GM18507 (cell line): Measurements from ENCODE around the gene MS4A1.
"Not testable (repeated sequence)": the region's sequence is repeated elsewhere in the genome, so short reads cannot be mapped to it uniquely, and the experiment has no call there.

Source experiments
- DNase-seq: peaks from one replicate; pipeline ENCODE4 v3.0.0; 2011; ENCODE audit warnings: low read depth; ENCODE audit not compliant: insufficient read length; ENCODE audit errors: extremely low spot score
- FAIRE-seq: peaks from 2 replicates; lab custom pipeline; 2011; peaks lifted over from hg19 to GRCh38; lab: Jason Lieb, UNC

Gene MS4A1

DNA sequence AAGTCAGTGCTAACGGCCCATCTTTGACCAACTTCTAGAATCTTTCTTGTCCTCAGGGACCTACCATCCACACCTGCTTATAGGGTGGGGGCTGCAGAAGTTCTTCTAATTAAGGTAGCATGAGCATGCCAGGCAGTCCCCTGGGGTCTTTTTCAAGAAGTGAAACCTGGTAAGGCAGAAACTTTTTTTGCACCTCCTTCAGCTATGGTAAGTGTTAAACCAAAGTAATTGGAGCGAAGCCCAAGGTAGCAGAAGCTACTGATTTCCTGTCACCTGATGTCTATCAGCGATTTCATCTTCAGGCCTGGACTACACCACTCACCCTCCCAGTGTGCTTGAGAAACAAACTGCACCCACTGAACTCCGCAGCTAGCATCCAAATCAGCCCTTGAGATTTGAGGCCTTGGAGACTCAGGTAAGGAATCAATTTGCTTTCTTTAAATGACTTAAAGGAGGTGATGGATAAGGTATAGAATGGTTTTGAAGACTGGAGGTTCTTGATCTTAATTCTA lies at the start of gene MS4A1:
TSS of gene MS4A1 (plus strand) at position 317 of the 512 bp plus-strand sequence. CDS start 6,528 bp downstream, outside the sequence.
- DNase-seq (peak; percentile 44), FAIRE-seq (peak; percentile 100)

DNA sequence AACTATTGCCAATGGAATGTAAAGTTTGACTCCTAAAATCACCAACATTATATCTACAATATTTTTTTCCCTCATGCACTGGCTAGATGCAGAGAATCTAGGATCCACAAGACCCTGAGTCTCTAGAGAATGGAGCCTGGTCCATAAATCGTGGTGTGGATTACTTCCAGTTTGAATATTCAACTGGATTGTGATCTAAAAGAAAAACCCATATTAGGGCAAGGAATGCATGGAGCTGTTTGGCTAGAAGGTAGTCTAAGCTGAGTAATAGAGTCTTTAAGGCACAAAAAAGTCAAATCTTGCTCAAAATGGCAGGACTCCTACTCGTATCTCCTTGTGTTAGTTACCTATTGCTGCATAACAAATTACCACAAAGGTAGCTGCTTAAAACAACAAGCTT lies 35.6 kb upstream of the MS4A1 start:
- DNase-seq = no peak
- FAIRE-seq = no peak

DNA sequence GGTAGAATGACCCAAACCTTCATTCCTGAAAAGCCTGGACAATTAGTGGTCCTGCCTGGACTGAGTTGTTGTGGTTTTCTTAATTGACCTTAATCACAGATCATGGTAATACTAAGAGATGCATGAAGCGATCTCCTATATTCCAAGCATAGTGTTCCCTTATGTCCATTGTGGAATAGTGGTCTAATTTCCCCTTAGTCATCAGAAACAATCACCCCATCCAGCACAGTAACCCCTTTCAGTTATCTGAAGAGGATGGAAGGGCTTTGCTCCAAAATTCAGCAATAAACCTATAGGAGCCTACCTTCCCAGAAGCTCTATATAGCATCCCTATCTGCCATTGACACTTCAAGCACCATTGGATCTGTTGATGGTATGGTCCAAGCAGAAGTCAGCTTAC lies 33.0 kb upstream of the MS4A1 start:
- FAIRE-seq (no peak), DNase-seq (no peak)

DNA sequence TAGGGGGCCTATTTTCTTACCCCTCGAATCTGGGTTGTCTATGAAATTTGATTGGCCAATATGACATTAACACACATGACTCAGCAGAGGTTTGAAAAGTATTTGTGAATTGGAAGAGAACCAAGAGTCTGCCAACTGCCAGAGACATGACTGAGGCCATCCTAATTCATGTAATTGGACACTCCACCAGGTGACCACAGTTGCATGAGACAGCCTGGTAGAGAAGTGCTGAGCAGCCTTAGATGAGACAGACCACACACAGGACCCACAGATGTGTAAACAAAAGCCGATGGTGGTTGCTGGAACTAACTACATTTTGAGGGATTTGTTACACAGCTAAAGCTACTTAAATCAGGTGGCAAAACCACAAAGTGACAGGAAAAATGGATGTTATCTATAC lies 27.1 kb upstream of the MS4A1 start:
- FAIRE-seq (no peak), DNase-seq (no peak)

DNA sequence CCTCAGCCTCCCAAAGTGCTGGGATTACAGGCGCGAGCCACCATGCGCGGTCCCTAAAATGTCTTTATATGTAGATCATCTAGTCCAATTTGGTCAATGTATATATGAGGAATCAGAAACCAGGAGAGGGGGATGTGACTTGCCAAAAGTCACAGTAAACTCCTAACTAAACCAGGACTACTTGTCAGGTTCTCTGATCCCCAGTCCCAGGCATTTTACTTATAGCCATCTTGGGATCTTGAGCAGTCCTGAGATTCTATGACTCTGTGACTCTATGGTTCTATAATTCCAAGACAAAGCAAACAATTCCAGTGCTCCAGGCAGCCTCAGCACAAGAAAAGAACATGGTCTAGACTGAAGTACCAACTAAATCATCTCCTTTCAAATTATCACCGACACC lies 26.4 kb upstream of the MS4A1 start, which contains the start of gene MS4A5:
TSS of gene MS4A5 (plus strand) at position 301 of the 400 bp plus-strand sequence. CDS start 103 bp downstream, outside the sequence.
- FAIRE-seq (no peak), DNase-seq (no peak)

DNA sequence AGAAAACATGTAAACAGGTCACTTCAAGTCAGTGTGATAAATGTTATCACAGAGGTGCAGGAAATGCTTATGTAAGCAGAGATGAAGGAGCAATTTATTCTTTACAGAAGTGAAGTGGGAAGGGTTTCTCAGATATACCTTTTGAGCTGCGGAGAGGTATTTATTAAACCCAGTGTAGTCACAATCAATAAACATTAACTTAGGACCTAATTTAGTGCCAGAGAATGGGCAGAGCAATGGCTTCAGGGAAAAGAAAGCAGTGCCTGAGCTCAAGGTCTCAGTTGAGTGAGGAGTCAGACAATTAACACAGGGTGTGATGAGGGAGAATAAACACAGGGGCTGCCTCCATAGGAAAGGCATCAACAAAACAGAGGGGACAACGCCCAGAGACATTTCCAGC lies 24.4 kb upstream of the MS4A1 start:
- FAIRE-seq = no peak
- DNase-seq = no peak

DNA sequence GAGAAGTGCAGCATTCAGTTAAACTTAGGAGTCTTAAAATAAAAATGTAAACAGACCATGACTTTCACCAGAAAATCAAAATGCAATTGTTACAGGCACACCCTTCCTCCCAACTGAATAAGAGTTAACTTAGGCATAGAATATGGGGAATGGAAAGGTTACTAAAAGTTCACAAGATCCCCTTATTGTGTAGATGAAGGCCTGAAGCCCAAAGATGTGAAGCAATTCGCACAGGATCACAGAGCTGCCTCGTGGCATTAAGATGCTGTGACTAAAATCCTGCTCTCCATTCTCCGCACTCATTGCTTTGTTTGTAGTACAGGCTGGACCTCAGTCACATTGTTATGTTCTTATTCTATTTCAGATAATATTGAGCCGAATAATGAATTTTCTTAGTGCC lies 22.2 kb upstream of the MS4A1 start:
- FAIRE-seq = no peak

DNA sequence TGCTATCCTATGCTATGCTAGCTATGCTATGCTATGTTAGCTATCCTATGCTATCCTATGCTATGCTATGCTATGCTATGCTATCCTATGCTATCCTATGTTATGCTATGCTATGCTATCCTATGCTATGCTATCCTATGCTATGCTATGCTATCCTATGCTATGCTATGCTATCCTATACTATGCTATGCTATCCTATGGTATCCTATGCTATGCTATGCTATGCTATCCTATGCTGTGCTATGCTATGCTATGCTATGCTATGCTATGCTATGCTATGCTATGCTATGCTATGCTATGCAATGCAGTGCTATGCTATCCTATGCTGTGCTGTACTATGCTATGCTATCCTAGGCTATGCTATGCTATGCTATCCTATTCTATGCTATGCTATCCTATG lies 8.6 kb upstream of the MS4A1 start:
- FAIRE-seq = no peak

More for the DNA sequence above, 22.2 kb upstream of the MS4A1 start:
- DNase-seq = no peak

DNA sequence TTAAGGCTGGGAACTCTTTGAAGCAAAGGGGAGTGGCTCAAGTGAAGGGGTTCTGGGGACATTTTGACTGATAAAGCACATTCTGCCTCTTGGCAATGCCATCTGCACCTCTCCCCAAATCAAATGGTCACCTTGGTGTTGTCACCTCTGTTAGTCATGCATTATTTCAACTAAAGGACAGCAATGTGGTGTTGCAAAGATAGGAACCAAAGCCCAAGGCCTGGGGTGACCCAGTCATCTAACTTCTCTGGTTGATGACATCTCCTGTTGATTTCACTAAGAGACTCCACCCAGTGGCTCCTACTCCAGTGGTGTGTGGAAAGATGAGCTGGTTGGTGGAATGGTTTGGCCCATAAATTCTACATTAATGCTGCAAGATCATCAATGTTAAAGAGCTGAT lies 7.8 kb upstream of the MS4A1 start:
- DNase-seq (no peak), FAIRE-seq (no peak)

More for the DNA sequence above, 8.6 kb upstream of the MS4A1 start:
- no peak for DNase-seq

DNA sequence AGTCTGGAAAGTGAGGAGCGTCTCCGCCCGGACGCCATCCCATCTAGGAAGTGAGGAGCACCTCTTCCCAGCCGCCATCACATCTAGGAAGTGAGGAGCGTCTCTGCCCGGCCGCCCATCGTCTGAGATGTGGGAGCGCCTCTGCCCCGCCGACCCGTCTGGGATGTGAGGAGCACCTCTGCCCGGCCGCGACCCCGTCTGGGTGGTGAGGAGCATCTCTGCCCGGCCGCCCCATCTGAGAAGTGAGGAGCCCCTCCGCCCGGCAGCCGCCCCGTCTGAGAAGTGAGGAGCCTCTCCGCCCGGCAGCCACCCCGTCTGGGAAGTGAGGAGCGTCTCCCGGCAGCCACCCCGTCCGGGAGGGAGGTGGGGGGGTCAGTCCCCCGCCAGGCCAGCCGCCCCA lies 4.5 kb upstream of the MS4A1 start:
- FAIRE-seq, DNase-seq: not testable (repeated sequence)

DNA sequence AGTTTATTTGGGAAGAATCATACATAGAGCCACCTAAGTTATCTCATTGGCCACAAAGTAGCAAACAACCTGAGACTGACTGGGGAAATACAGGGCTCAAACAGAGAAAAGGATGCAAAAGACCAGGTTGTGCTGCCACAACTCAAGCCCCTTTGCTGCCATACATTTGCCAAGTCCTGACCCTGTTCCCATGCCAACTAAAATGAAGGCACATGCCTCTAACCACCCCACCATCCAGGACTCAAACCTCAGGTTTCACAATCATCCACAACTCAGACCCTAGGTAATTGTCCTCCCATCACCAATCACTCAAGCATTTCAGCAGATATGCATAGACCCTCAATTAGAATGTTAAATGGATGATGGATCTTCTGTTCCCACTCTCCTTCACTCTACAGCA lies 1.4 kb upstream of the MS4A1 start:
- FAIRE-seq (peak; percentile 54), DNase-seq (no peak)

DNA sequence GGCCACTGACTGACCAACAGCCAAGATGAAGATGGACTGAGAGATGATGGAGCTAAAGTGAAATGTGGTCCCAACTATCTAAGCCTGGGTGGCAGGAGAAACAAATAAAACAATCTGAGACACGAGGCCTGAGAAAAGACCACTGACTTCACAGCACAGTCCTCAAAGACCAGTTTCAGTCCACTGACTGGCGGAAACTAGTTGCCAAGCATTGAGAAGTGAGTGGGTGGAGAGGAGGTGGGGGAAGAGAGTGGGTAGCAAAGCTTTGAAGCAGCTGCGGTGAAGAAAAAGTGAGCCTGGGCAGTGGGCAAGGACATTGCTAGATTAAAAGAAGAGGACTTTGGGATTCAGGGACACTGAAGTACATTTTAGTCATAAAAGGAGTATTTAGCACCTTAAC lies 1.9 kb downstream of the MS4A1 start:
- DNase-seq (no peak), FAIRE-seq (peak; percentile 98)

DNA sequence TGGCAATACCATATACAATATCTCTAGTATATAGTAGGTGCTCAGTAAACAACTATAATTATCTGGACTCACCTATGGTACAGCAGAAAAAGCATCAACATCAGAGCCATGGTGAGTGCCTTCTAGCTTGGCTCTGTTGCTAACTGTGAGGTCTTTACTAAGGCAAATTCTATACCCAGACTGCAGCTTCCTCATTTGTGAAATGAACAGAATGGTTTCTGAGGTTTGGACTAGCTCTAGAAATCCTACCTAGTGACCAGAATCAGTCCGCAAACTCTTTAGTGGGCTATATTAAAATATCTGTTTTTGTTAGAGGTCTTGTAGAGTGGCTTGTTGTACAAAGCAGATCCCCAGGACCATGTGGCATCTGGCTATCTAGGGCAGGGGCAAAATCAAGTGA lies 3.7 kb downstream of the MS4A1 start:
- DNase-seq (no peak), FAIRE-seq (peak; percentile 62)

DNA sequence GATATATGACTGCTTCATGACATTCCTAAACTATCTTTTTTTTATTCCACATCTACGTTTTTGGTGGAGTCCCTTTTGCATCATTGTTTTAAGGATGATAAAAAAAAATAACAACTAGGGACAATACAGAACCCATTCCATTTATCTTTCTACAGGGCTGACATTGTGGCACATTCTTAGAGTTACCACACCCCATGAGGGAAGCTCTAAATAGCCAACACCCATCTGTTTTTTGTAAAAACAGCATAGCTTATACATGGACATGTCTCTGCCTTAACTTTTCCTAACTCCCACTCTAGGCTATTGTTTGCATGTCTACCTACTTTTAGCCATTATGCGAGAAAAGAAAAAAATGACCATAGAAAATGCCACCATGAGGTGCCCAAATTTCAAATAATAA lies 13.2 kb downstream of the MS4A1 start:
- FAIRE-seq (no peak), DNase-seq (no peak)

DNA sequence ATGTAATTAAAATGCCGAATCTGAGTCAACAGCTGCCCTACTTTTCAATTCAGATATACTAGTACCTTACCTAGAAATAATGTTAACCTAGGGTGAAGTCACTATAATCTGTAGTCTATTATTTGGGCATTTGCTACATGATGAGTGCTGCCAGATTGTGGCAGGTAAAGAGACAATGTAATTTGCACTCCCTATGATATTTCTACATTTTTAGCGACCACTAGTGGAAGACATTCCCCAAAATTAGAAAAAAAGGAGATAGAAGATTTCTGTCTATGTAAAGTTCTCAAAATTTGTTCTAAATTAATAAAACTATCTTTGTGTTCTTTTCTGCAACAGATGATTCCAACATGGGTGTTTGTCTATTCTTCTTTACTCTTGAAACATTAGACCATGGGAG lies 14.1 kb downstream of the MS4A1 start:
- DNase-seq (no peak), FAIRE-seq (no peak)

DNA sequence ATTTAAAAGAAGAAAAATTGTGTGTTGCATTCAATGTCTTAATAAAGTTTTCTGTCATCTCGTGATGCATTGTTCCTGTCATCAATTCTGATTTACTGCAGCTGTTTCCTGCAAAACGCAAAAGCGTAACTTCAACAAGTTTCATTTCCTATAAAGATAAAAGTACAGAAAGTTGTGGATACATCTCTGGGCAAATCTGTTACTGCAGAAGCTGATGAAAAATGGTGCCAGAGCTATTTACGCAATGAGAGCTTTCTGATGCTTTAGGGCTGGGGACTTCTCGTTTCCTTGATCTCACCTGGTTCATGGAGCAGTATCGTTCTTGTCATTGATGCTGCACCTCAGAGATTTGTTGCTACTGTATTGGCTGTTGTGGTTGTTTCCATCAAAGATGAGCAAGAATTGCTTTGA lies 21.4 kb downstream of the MS4A1 start:
- DNase-seq = no peak
- FAIRE-seq = peak; percentile 66

DNA sequence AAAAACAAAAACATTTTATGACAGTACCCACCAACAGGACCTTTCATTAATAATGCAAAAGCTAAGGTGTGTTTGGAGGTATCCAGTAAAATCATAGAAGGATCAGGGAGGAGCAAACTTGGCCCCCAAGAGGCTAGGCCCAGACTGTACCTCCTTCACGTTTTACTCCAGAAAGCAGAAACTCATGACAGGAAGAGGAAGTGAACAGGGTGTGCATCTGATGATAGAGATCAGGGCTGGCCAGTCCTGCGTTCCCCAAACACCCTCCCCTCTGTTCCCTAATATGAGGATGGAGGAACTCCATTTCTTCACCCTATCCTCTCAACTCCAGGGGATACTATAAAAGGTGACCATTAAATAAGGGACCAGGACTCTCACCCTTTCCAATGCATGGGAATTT lies 26.7 kb downstream of the MS4A1 start:
- FAIRE-seq = peak; percentile 70
- no peak for DNase-seq

DNA sequence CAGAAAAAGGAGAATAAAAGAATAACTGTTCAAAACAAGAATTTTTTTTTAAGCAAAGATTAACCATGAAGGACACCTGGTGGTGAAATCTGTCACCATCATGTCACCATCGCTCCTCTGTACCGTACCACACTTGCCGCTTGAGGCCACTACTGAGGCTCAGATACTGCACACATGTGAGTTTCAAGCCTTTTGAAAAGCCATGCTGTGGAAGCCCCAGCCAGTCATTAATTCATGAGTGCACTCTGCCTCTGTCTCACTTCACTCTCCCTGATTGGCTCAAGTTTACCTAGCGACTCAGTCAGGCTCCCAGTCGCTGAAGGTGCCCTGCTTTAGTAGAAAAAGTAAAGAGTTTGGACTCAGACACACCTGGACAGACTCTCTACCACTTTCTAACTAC lies 30.3 kb downstream of the MS4A1 start:
- FAIRE-seq = peak; percentile 94
- DNase-seq = peak; percentile 68

DNA sequence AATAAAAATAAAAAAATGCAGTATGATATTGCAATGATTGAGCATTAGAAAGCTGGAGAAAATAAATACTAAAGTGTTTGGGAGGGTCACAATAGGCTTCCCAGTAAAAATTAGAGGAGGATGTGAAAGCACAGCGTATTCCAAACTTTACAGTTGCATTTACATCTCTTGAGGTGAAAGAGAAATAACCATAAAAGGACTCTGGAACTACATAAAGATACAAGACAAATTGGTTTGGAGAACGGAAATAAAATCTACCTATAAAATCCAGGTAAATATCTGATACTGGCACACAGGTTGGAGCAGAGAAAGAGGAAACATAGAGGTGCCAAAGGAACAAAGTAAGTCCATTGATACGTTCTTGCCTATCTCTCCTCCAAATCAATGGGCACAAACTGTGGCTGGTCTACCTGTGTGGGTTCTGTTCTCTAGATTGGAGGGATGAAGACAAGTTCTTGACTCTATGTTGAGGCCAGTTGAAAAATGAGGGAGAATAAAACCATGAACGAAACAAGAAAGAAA lies 36.9 kb downstream of the MS4A1 start, which contains the start of gene MS4A12:
TSS of gene MS4A12 (plus strand) at position 291 of the 522 bp plus-strand sequence. CDS start 4,541 bp downstream, outside the sequence.
- no peak for FAIRE-seq
- no peak for DNase-seq

DNA sequence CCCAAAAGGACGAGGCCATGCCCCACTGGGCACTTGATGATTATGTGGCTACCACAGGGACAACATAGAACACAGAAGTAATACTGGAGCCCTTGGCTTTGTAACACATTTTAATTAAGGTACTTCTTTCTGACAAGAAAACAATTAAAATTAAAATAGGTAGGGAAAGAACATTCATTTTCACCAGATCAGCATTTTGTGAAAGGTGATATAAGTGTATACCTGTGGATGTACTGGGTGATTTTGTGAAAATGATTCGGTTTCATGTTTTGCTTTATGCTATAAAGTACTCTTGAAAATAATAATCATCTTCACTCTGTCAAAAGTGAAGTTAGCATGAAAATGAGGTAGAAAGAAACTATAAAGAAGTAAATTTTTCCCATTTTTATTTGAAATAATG lies 37.8 kb downstream of the MS4A1 start:
- DNase-seq (no peak), FAIRE-seq (no peak)

DNA sequence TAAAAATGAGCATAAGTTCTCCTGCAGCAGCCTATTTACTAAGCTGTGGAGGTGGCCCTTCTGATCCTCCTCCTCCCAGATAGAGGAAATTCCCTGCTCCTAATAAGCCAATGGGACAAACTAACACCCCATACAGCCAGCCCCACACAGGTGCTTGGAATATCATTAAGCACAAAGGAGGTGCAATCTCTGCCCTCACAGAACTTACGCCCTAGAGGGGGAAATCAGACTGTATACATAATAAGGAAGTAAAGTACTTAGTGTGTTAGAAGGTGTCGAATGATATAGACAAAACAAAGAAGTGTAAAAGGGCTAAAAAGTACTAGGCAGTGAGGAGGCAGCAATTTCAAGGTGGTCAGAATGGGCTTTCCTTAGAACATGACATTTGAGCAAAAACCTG lies 42.8 kb downstream of the MS4A1 start:
- no peak for FAIRE-seq
- no peak for DNase-seq

DNA sequence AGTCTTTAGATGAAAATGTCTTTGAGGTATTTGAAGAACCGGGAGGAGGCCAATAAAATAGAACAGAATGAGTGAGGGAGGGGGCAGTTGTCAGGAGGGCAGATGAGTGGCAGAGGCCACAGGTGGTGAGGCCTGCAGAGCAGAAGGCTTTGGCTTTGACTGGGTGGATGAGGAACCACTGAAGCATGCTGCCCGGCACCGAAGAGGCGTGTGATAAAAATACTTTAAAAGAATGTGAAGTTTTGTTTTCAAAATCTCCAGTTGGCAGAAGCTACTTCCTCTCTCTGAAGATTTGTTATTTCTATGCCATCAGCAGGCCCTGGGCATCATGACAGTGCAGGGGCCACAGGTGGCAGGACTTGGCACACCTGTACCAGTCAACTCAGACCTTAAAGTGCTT lies 43.2 kb downstream of the MS4A1 start:
- FAIRE-seq = no peak
- DNase-seq = no peak
